ENCODE data around the gene C8G. TPM values are rescaled to one million over a fixed set of nuclear protein-coding genes. Genes with fewer than 3 reads are reported as not detected.

Gene C8G
- polyA plus RNA-seq, 12 donors, result 0.27 to 1.2 (median 0.48) TPM; not detected in 4

DNA sequence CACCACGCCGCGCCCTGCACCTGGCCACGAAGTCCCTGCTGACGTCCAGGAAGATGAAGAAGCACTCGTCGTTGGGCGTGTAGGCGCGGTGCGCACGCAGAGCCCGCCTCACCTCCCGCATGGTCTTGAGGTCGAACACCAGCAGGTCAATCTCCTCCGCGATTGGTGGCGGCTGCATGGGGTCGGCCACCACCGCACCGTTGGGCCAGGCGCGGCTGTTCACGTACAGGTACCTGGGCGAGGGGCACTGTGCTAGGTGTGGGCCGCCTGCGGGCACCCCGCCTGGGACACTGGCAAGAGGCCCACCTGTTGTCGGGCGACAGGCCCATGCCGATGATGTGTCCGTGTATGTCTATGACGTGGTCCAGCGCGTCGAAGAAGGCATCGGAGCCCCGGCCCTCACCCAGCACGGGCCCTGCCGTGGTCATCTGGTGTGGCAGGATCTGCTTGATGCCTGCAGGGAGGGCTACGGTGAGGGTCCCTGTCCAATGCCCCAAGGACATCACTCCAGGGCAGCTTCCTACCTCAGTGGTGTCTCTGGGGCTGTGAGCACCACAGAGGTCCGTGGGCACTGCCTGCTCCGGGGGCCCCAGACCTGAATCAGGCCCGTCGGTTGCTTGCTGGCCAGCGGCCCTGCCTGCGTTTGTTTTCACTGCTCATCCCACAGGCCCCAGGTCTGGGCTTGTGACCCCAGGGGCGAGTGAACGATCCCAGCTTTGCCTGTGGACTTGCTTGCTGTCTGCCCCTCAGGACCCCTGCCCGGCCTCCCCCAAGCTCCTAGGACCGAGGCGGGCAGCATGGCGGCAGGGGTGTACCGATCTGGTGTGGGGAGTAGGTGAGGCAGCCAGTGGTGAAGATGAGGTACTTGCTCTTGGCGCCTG is 3.6 kb upstream of the C8G start:
- no peak for DNase-seq

DNA sequence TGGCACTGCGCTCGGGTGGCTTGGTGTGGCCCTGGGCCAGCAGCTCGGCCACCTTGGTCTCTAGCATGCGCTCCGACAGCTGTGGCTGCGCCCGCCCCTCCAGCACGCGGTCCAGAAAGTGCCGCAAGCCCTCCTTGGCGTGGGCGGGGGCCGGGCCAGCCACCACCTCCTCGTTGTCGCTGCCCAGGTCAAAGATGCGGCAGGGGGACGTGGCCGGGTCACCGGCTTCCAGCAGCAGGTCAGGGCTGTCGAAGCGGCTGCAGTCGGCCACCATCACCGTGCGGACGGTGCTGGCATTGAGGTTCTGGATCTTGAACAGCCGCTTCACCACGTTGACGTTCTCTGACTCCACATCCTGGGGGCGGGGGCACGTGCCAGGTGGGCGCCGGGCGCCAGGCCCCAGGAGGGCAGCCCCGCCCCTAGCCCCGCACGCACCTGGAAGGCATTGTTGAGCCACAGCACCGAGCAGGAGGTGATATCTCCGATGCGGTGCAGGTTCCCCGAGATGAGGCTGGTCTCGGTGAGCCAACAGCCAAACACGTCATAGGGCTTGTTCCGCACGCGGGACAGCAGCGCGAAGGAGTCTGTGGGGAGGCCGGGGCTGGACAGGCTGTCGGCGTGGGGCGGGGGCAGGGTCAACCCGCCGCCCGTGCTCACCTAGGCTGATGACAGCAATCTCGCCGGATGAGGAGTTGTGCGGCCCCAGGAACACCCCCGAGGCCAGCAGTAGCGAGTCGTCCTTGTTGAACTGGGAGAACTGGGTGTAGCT is 2.7 kb upstream of the C8G start:
- no peak for DNase-seq

DNA sequence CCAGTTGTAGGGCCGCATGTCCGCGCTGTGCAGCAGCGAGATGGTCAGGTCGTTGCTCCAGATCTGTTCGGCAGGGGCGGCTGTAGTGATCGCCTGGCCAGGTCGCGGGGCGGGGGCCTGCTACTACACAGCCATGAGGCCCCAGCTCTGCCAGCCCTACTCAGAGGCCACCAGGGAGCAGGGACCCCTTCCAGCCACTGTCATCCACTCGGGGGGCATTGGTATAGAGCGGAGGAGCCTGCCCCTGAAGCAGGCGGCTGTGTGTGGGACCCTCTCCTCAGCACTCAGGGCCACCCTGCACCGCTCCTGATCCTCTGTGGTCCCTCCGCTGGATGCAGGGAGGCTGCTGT is 2.2 kb upstream of the C8G start:
- no peak for DNase-seq

- no peak for DNase-seq
Measured at GRCh38 chr9:136943291-136944211, 1.5 kb upstream of the C8G start.

GRCh38 chr9:136944212-136944518 is 878 bp upstream of the C8G start:
- DNase-seq, result no peak

- no peak for DNase-seq
Measured at GRCh38 chr9:136945333-136946227, 537 bp downstream of the C8G start.

DNA sequence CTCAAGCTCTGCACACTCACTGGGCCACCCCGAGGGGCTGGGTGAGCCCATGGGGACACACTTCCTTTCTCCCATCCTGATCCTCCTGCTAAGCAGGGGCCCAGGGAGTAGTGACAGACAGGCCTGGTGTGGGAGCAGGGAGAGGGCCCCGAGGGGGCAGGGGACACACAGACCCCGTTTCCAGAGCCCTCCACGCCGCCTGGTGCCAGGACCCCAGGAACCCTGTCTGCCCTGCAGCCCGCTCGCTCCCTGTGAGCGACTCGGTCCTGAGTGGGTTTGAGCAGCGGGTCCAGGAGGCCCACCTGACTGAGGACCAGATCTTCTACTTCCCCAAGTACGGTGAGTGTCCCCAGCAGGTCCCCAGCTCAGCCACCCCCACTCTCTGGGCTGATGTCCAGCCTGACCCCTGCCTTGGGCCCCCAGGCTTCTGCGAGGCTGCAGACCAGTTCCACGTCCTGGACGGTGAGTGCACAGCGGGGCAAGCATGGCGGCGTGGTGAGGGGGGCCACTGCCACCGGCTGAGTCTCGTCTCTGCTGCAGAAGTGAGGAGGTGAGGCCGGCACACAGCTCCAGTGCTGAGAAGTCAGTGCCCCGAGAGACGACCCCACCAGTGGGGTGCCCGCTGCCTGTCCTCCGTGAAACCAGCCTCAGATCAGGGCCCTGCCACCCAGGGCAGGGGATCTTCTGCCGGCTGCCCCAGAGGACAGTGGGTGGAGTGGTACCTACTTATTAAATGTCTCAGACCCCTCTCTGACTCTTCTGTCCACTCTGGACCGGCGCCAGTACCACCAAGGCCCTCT is 1.4 kb downstream of the C8G start:
- DNase-seq, result no peak

GRCh38 chr9:136947028-136947891 is 2.2 kb downstream of the C8G start:
- no peak for DNase-seq

- DNase-seq, result no peak
Measured at GRCh38 chr9:136947955-136948510, 3.0 kb downstream of the C8G start.

DNA sequence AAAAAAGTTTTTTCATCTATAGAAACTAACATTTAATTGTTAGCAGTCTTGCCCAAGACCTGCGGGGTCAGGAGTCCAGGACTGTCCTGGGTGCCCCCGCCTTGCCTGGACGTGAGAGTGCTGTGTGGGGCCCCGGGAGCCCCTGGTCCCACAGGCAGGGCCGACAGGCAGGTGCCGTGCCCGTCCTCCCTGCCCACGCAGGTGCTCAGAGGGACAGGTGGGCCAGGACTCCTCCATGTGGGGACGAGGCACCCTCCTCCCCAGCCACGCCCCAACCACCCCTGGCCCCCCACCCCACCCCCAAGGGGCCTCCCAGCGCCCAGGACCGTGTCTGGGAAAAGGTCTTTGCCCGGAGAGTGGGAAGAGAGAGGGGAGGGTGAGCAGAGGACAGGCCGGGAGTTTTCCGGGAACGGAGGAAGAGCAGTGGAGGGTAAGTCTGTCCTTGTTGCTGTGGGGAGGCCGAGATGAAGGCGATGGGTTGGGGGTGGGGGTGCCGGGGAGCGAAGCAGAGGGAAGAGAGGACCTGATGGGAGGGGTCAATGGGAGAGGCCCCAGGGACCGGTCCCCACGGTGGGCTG is 4.3 kb downstream of the C8G start:
- DNase-seq, result no peak

GRCh38 chr9:136949817-136950655 is 5.0 kb downstream of the C8G start:
- peak; percentile 80 for DNase-seq

DNA sequence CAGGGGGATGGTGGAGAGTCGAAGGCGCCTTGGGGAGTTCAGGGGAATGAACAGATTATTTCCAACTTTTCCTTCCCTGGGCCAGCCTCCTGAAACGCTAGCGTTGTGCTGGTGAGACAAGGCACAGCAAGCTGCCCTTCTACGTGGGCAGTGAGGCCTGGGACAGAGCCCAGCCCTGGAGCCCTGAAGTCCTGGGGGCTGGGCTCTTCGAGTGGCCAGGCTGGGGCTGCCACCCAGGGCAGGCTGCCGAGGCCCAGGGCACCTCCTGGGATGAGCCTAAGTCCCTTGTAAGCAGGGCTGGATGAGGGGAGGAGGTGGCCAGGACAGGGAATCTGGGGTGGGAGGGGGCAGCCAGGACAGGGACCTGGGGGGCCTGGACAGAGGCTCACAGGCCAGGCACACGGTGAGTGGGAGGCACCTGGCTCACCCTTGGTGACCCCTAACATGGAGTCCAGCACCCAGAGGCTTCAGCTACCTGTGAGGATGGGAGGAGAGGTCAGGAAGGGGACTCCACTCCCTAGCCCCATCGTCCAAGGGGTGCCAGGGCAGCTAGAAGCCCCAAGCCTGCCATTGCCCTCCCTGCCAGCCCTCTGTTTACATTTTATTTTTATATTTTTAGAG is 5.7 kb downstream of the C8G start:
- DNase-seq, result no peak

- DNase-seq, result no peak
Measured at GRCh38 chr9:136951541-136952320, 6.7 kb downstream of the C8G start, which contains the start of gene LCN12. TSS of gene LCN12 (plus strand) at chr9:136952273. CDS start at chr9:136952328, 55 bp downstream.

- DNase-seq, result no peak
Measured at GRCh38 chr9:136952321-136952850, 7.3 kb downstream of the C8G start.

DNA sequence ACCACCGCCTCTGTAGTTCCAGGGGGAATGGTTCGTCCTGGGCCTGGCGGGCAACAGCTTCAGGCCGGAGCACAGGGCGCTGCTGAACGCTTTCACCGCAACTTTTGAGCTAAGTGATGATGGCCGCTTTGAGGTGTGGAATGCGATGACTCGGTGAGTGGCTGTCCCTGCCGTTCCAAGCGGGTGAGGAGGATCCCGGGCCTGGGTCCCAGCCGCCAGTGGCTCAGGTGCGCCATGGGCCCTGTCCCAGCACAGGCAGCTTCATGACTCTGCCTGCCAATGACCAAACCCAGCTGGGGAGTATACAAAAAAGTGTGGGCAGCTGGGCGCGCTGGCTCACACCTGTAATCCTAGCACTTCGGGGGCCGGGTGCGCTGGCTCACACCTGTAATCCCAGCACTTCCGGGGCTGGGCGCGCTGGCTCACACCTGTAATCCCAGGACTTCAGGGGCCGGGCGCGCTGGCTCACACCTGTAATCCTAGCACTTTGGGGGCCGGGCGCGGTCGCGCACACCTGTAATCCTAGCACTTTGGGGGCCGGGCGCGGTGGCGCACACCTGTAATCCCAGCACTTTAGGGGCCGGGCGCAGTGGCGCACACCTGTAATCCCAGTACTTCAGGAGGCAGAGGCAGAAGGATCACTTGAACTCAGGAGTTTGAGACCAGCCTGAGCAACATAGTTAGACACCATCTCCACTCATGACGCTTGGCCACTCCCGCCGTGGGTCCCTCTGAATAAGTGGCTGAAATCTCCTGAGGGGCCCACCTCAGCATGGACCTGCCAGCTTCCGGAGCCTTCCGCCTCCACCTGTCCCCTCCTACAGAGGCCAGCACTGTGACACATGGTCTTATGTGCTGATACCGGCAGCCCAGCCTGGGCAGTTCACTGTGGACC is 8.1 kb downstream of the C8G start:
- DNase-seq, result no peak
